HPDE6-E6E7 (cell line): ENCODE data around the gene BMAL2.

ENCODE experiments used
- DNase-seq: peaks from one replicate; pipeline ENCODE4 v3.0.0; 2011; ENCODE audit warnings: missing footprints; ENCODE audit errors: extremely low spot score

BMAL2 gene

GRCh38 chr12:27332714-27333402, at the start of gene BMAL2:
TSS of gene BMAL2 (plus strand) at chr12:27332836. CDS start at chr12:27333073, 237 bp downstream.
- no peak for DNase-seq

GRCh38 chr12:27284021-27284420, 48.6 kb upstream of the BMAL2 start:
- no peak for DNase-seq

GRCh38 chr12:27284751-27285150, 47.9 kb upstream of the BMAL2 start:
- DNase-seq: no peak

GRCh38 chr12:27285403-27285802, 47.2 kb upstream of the BMAL2 start:
- no peak for DNase-seq

- no peak for DNase-seq
These were observed 43.2 kb upstream of the BMAL2 start for GRCh38 chr12:27289414-27289813.

GRCh38 chr12:27290501-27291168, 42.0 kb upstream of the BMAL2 start:
- DNase-seq: no peak

- no peak for DNase-seq
These were observed 40.8 kb upstream of the BMAL2 start for GRCh38 chr12:27291862-27292261.

GRCh38 chr12:27292718-27293117, 39.9 kb upstream of the BMAL2 start:
- no peak for DNase-seq

GRCh38 chr12:27293463-27293862, 39.2 kb upstream of the BMAL2 start:
- no peak for DNase-seq

- no peak for DNase-seq
These were observed 36.0 kb upstream of the BMAL2 start for GRCh38 chr12:27296674-27297073.

- DNase-seq: no peak
These were observed 35.1 kb upstream of the BMAL2 start for GRCh38 chr12:27297566-27297965.

GRCh38 chr12:27299102-27299501, 33.5 kb upstream of the BMAL2 start:
- no peak for DNase-seq

GRCh38 chr12:27300226-27300625, 32.4 kb upstream of the BMAL2 start:
- DNase-seq: no peak

GRCh38 chr12:27303139-27304111, 29.2 kb upstream of the BMAL2 start:
- no peak for DNase-seq

GRCh38 chr12:27304856-27305255, 27.8 kb upstream of the BMAL2 start:
- no peak for DNase-seq

GRCh38 chr12:27305673-27306456, 26.8 kb upstream of the BMAL2 start:
- DNase-seq: no peak

GRCh38 chr12:27309293-27309994, 23.2 kb upstream of the BMAL2 start:
- DNase-seq: no peak

- DNase-seq: no peak
These were observed 22.7 kb upstream of the BMAL2 start for GRCh38 chr12:27309995-27310315.

- no peak for DNase-seq
These were observed 15.7 kb upstream of the BMAL2 start for GRCh38 chr12:27316947-27317346.

- DNase-seq: no peak
These were observed 13.2 kb upstream of the BMAL2 start for GRCh38 chr12:27319409-27319808.

- no peak for DNase-seq
These were observed 12.8 kb upstream of the BMAL2 start for GRCh38 chr12:27319848-27320247.
